HG03558 (cell line): ENCODE measurements around the gene ARHGEF19.

Source experiments
- ATAC-seq: cut with Tn5 transposase; IDR thresholded peaks from one replicate; pipeline ENCODE4 v1.9.1; 2021; ENCODE audit warnings: moderate number of reproducible peaks; ENCODE audit not compliant: unreplicated experiment; ENCODE audit errors: extremely low read depth

The ARHGEF19 gene

GRCh38 chr1:16245476-16246196, 33.2 kb upstream of the ARHGEF19 start:
- ATAC-seq: no peak

GRCh38 chr1:16244650-16245285, 32.3 kb upstream of the ARHGEF19 start:
- ATAC-seq: no peak

- no peak for ATAC-seq
Measured at GRCh38 chr1:16243936-16244649, 31.6 kb upstream of the ARHGEF19 start.

GRCh38 chr1:16243215-16243610, 30.8 kb upstream of the ARHGEF19 start:
- no peak for ATAC-seq

GRCh38 chr1:16242556-16243214, 30.2 kb upstream of the ARHGEF19 start:
- no peak for ATAC-seq

- ATAC-seq: no peak
Measured at GRCh38 chr1:16241221-16241708, 28.8 kb upstream of the ARHGEF19 start.

GRCh38 chr1:16239972-16240491, 27.6 kb upstream of the ARHGEF19 start:
- ATAC-seq: no peak

- no peak for ATAC-seq
Measured at GRCh38 chr1:16237343-16237830, 24.9 kb upstream of the ARHGEF19 start.

GRCh38 chr1:16236511-16237342, 24.3 kb upstream of the ARHGEF19 start, which contains the start of gene CPLANE2:
TSS of gene CPLANE2 (minus strand) at chr1:16237183. CDS start at chr1:16236742, 441 bp downstream.
- ATAC-seq: peak; percentile 56

- ATAC-seq: peak; percentile 24
Measured at GRCh38 chr1:16235944-16236510, 23.6 kb upstream of the ARHGEF19 start.

GRCh38 chr1:16235347-16235746, 22.9 kb upstream of the ARHGEF19 start:
- ATAC-seq: no peak

GRCh38 chr1:16233431-16233830, 21.0 kb upstream of the ARHGEF19 start:
- ATAC-seq: no peak

GRCh38 chr1:16232316-16232710, 19.9 kb upstream of the ARHGEF19 start:
- ATAC-seq: no peak

GRCh38 chr1:16231331-16232315, 19.2 kb upstream of the ARHGEF19 start:
- no peak for ATAC-seq

GRCh38 chr1:16230744-16231143, 18.3 kb upstream of the ARHGEF19 start:
- ATAC-seq: no peak

GRCh38 chr1:16229976-16230740, 17.7 kb upstream of the ARHGEF19 start:
- no peak for ATAC-seq
